HL-60 (cell line): Measurements from ENCODE around the gene GLYATL2.

ENCODE experiments used
- DNase-seq, 2 experiments: peaks; one replicate each; pipeline ENCODE4 v3.0.0-alpha.2; 2010 to 2020; ENCODE audit warnings: low read depth in 1 of 2, low spot score in 1 of 2
- H3K27ac ChIP-seq: fragments of 250-450 bp; sonication (Bioruptor Pico); replicated peaks from 2 replicates; pipeline ENCODE4 v1.5.1; 2020; ENCODE audit warnings: mild to moderate bottlenecking, moderate library complexity
- H3K27me3 ChIP-seq: fragments of 250-450 bp; sonication (Bioruptor Pico); 2 replicates; pipeline ENCODE4 v1.5.1; 2021; ENCODE audit warnings: mild to moderate bottlenecking, moderate library complexity; ENCODE audit not compliant: insufficient read depth, poor library complexity, severe bottlenecking
- H3K4me3 ChIP-seq: replicated peaks from 2 replicates; pipeline ENCODE4 v1.5.1; 2011; ENCODE audit warnings: mild to moderate bottlenecking, control low read depth, low read length; ENCODE audit not compliant: insufficient read depth
- CTCF ChIP-seq: IDR thresholded peaks from one replicate; pipeline ENCODE4 v1.5.1; 2011; ENCODE audit warnings: low read length, control low read depth, inconsistent platforms; ENCODE audit not compliant: insufficient read depth
- GABPA ChIP-seq: IDR thresholded peaks from 2 replicates; pipeline ENCODE4 v1.6.1; 2012; ENCODE audit warnings: low read depth
- POLR2AphosphoS5 ChIP-seq: IDR thresholded peaks from 2 replicates; pipeline ENCODE4 v1.6.1; 2012; ENCODE audit warnings: low read depth
- SPI1 ChIP-seq: IDR thresholded peaks from 2 replicates; pipeline ENCODE4 v1.6.1; 2012; ENCODE audit warnings: low read depth, mild to moderate bottlenecking, borderline replicate concordance
- TF ChIP-seq, protein P1 (sequence below): IDR thresholded peaks from 2 replicates; pipeline ENCODE4 v1.6.1; 2012; ENCODE audit warnings: low read depth; ENCODE audit not compliant: insufficient replicate concordance

Gene GLYATL2

DNA sequence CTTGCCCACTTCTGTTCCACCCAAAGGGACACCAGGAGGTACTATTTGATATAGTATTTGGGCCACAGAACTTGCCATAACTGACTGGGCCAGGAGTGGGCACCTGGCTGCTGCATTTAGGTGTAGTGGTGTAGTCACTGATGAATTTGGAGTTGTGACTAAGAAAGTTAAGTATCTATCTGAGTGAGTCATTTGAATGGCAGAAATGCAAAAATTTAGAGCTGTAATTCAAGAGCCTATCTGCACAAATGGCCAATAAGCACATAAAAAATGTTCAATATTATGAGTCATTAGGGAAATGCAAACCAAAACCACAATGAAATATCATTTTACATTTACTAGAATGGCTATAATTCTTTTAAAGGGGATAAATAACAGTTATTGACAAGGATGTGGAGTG lies 14.7 kb downstream of the GLYATL2 start:
- no peak overlapping the region for H3K27ac ChIP-seq
- H3K4me3 ChIP-seq, result no peak overlapping the region
- TF ChIP-seq SPI1 (no peak), GABPA (no peak), CTCF (no peak)
- TF ChIP-seq, protein P1, sequence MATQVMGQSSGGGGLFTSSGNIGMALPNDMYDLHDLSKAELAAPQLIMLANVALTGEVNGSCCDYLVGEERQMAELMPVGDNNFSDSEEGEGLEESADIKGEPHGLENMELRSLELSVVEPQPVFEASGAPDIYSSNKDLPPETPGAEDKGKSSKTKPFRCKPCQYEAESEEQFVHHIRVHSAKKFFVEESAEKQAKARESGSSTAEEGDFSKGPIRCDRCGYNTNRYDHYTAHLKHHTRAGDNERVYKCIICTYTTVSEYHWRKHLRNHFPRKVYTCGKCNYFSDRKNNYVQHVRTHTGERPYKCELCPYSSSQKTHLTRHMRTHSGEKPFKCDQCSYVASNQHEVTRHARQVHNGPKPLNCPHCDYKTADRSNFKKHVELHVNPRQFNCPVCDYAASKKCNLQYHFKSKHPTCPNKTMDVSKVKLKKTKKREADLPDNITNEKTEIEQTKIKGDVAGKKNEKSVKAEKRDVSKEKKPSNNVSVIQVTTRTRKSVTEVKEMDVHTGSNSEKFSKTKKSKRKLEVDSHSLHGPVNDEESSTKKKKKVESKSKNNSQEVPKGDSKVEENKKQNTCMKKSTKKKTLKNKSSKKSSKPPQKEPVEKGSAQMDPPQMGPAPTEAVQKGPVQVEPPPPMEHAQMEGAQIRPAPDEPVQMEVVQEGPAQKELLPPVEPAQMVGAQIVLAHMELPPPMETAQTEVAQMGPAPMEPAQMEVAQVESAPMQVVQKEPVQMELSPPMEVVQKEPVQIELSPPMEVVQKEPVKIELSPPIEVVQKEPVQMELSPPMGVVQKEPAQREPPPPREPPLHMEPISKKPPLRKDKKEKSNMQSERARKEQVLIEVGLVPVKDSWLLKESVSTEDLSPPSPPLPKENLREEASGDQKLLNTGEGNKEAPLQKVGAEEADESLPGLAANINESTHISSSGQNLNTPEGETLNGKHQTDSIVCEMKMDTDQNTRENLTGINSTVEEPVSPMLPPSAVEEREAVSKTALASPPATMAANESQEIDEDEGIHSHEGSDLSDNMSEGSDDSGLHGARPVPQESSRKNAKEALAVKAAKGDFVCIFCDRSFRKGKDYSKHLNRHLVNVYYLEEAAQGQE, result no peak
- no peaks in the 10 kb centered on the region for H3K27me3 ChIP-seq
- DNase-seq, result no peak

DNA sequence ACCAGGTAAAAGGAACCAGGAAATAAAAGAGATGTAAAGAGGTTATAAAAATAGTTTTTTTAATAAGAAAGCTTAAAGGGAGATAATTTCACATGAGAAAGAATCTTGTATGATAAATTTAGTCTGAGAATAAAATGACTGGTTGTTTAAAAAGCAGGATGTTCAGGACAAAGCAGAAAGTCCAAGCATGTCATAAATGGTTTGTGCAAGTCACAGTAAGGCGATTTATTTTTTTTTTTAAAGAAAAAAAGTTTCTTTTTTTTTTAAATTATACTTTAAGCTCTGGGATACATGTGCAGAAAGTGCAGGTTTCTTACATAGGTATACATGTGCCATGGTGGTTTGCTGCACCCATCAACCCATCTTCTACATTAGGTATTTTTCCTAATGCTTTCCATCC lies 30.8 kb downstream of the GLYATL2 start:
- TF ChIP-seq CTCF (no peak), POLR2AphosphoS5 (no peak), GABPA (no peak), SPI1 (no peak)
- TF ChIP-seq, protein P1, result no peak
- H3K27me3 ChIP-seq, result no peaks in the 10 kb centered on the region
- DNase-seq, result no peak

DNA sequence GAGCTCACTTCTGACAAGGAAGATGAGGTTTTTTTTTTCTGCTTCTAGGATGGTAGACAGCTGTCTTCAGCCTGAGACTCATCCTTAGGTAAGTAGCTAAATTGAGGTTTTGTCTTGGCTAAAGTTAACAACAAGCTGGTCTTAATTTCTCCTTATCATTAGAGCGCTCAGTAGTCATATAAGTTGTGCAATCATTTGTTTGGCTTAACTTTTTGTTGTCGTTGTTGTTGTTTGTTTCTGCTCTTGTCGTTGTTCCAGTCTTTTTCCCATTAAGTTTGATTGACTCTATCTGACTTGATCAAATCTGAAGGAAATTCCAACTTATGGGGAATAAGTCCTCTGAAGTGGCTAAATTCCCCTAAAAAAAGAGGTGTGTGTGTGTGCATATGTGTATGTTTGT lies 33.0 kb downstream of the GLYATL2 start:
- H3K27ac ChIP-seq, result no peak overlapping the region
- H3K27me3 ChIP-seq, result no peaks in the 10 kb centered on the region
- TF ChIP-seq, protein P1, result no peak
- TF ChIP-seq SPI1 (no peak), GABPA (no peak), POLR2AphosphoS5 (no peak), CTCF (no peak)
- no peak for DNase-seq
- no peak overlapping the region for H3K4me3 ChIP-seq

More for the DNA sequence above, 30.8 kb downstream of the GLYATL2 start:
- Histone ChIP-seq H3K27ac (no peak overlapping the region), H3K4me3 (no peak overlapping the region)
